HEK293T (cell line): ENCODE data around the gene EPB41L2.
"Not testable (repeated sequence)": the region's sequence is repeated elsewhere in the genome, so short reads cannot be mapped to it uniquely, and the experiment has no call there.

Experiments
- CTCF ChIA-PET: fragments of 350-600 bp; formaldehyde crosslinking; extraction: SDS; loops from one replicate; lab custom pipeline; 2021; ENCODE audit warnings: antibody characterized with exemption, inconsistent platforms; lab: Yijun Ruan, JAX
- POLR2A ChIA-PET: fragments of 350-600 bp; formaldehyde crosslinking; extraction: SDS; loops from one replicate; lab custom pipeline; 2020; ENCODE audit warnings: antibody characterized with exemption, inconsistent platforms; lab: Yijun Ruan, JAX
- DNase-seq: peaks from one replicate; pipeline ENCODE4 v3.0.0; 2012; ENCODE audit warnings: mixed read lengths; ENCODE audit errors: extremely low spot score
- ARNT ChIP-seq: fragments of 450-650 bp; IDR thresholded peaks from 2 replicates; pipeline ENCODE4 v1.6.1; 2017; ENCODE audit warnings: mild to moderate bottlenecking
- BHLHE40 ChIP-seq: fragments of 450-650 bp; IDR thresholded peaks from 2 replicates; pipeline ENCODE4 v1.6.1; 2016; ENCODE audit warnings: mild to moderate bottlenecking, moderate library complexity, borderline replicate concordance
- CTBP1 ChIP-seq: fragments of 450-650 bp; IDR thresholded peaks from 2 replicates; pipeline ENCODE4 v1.6.1; 2016; ENCODE audit warnings: borderline replicate concordance
- ELF4 ChIP-seq: fragments of 450-650 bp; IDR thresholded peaks from 2 replicates; pipeline ENCODE4 v1.6.1; 2017; ENCODE audit warnings: antibody characterized with exemption
- FOXA1 ChIP-seq: fragments of 450-650 bp; IDR thresholded peaks from 2 replicates; pipeline ENCODE4 v1.6.1; 2016; ENCODE audit warnings: mild to moderate bottlenecking
- FOXK2 ChIP-seq: fragments of 450-650 bp; IDR thresholded peaks from 2 replicates; pipeline ENCODE4 v1.6.1; 2016; ENCODE audit warnings: mild to moderate bottlenecking
- FOXM1 ChIP-seq: fragments of 450-650 bp; IDR thresholded peaks from 2 replicates; pipeline ENCODE4 v1.6.1; 2017; ENCODE audit warnings: mild to moderate bottlenecking, borderline replicate concordance
- HDGF ChIP-seq: fragments of 450-650 bp; IDR thresholded peaks from 2 replicates; pipeline ENCODE4 v1.6.1; 2017; ENCODE audit warnings: antibody characterized with exemption, borderline replicate concordance
- L3MBTL2 ChIP-seq: fragments of 450-650 bp; conservative IDR thresholded peaks from 2 replicates; pipeline ENCODE4 v1.6.1; 2016; ENCODE audit warnings: mild to moderate bottlenecking
- LEF1 ChIP-seq: fragments of 450-650 bp; IDR thresholded peaks from 2 replicates; pipeline ENCODE4 v1.6.1; 2017; ENCODE audit warnings: mild to moderate bottlenecking, borderline replicate concordance
- NFRKB ChIP-seq: fragments of 450-650 bp; IDR thresholded peaks from 2 replicates; pipeline ENCODE4 v1.6.1; 2016; ENCODE audit warnings: mild to moderate bottlenecking, moderate library complexity
- SP1 ChIP-seq: fragments of 450-650 bp; IDR thresholded peaks from 2 replicates; pipeline ENCODE4 v1.6.1; 2017
- SUZ12 ChIP-seq: fragments of 450-650 bp; IDR thresholded peaks from 2 replicates; pipeline ENCODE4 v1.6.1; 2016; ENCODE audit warnings: mild to moderate bottlenecking
- TARDBP ChIP-seq: fragments of 450-650 bp; IDR thresholded peaks from 2 replicates; pipeline ENCODE4 v1.6.1; 2016
- ZNF384 ChIP-seq: fragments of 450-650 bp; IDR thresholded peaks from 2 replicates; pipeline ENCODE4 v1.6.1; 2016
- TF ChIP-seq, protein P1 (sequence below): fragments of 450-650 bp; IDR thresholded peaks from 2 replicates; pipeline ENCODE4 v1.6.1; 2016

The EPB41L2 gene

DNA sequence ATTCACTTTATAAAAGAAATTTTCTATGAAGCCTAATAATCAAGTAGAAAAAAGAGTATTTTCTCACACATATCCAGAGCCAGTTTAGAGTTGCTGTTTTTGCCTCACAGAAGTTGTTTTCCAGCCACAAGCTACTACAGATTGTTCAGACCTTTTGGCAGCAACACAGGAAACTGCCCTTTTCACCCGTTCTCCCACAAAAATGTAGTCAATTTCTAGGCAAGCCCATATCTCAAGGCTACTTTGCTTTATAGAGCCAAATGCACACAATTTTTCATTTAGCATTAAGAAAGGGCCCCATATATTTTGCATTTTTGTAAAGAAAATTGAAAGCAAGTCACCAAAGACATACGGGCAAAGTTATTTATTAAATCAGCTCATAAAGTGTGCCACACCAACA, 49.5 kb downstream of the EPB41L2 start:
- ChIA-PET POLR2A (no interaction called here), CTCF (interaction anchor here (0.7 kb wide), 1 partner anchor 14 kb away, joined by 5 read pairs; no protein-coding TSS in a partner anchor)
- TF ChIP-seq FOXM1 (no peak), ELF4 (no peak), BHLHE40 (no peak), SUZ12 (no peak), ZNF384 (no peak), FOXK2 (no peak), L3MBTL2 (no peak), TARDBP (no peak), ARNT (no peak), FOXA1 (no peak), LEF1 (no peak), NFRKB (no peak), CTBP1 (no peak), SP1 (no peak), HDGF (no peak)
- TF ChIP-seq, protein P1, sequence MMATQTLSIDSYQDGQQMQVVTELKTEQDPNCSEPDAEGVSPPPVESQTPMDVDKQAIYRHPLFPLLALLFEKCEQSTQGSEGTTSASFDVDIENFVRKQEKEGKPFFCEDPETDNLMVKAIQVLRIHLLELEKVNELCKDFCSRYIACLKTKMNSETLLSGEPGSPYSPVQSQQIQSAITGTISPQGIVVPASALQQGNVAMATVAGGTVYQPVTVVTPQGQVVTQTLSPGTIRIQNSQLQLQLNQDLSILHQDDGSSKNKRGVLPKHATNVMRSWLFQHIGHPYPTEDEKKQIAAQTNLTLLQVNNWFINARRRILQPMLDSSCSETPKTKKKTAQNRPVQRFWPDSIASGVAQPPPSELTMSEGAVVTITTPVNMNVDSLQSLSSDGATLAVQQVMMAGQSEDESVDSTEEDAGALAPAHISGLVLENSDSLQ: no peak
- no peak for DNase-seq

- no peak for DNase-seq
- POLR2A ChIA-PET: no interaction called here
- CTCF ChIA-PET: no interaction called here
- TF ChIP-seq FOXA1 (no peak), ARNT (no peak), SUZ12 (no peak), NFRKB (no peak), FOXM1 (no peak)
These were observed 53.3 kb downstream of the EPB41L2 start for GRCh38 chr6:131009790-131010189.

- POLR2A ChIA-PET, CTCF ChIA-PET, DNase-seq: not testable (repeated sequence)
These were observed 54.1 kb downstream of the EPB41L2 start for GRCh38 chr6:131008965-131009364.

DNA sequence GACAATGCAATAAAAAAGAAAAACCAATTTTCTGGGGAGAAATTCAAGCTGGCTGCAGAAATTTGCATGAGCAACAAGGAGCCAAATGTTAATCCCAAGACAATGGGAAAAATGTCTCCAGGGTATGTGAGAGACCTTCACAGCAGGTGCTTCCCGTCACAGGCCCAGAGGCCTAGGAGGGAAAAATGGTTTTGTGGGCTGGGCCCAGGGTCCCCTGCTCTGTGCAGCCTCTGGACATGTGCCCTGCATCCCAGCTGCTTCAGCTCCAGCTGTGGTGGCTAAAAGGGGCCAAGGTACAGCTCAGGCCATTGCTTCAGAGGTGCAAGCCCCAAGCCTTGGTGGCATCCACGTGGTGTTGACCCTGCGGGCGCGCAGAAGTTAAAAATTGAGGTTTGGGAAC, 55.1 kb downstream of the EPB41L2 start:
- CTCF ChIA-PET, POLR2A ChIA-PET: not testable (repeated sequence)

GRCh38 chr6:131007286-131007685, 55.8 kb downstream of the EPB41L2 start:
- DNase-seq: no peak
- POLR2A ChIA-PET: no interaction called here
- CTCF ChIA-PET: no interaction called here
- TF ChIP-seq LEF1 (no peak), SUZ12 (no peak), TARDBP (no peak), FOXA1 (no peak)

More for the DNA sequence above, 55.1 kb downstream of the EPB41L2 start:
- DNase-seq: not testable (repeated sequence)

GRCh38 chr6:131005439-131006016, 57.5 kb downstream of the EPB41L2 start:
- ChIA-PET POLR2A (no interaction called here), CTCF (no interaction called here)
- DNase-seq: no peak
- TF ChIP-seq SP1 (no peak), ZNF384 (no peak), FOXM1 (no peak), BHLHE40 (no peak)

DNA sequence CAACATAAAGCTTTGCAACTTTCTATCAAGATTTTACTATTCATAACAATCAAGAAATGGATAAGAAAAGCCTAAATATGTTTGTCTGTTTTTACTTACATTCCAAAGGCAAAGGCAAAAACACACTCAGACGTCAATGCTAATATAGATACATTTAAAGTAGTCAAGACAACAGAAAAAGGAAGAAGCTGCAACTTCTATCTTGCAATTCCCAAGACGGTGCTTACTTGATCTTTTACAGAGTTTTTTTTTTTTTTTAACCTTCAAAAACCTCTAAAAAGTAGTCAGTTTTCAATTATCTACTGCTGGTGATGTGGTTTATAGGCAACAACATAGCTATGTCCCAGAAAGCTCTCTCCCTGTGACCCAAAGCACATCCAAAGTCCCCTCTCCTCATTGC, 58.1 kb downstream of the EPB41L2 start:
- no peak for DNase-seq
- TF ChIP-seq CTBP1 (no peak), ELF4 (no peak), SUZ12 (no peak), FOXK2 (no peak), ARNT (no peak), L3MBTL2 (no peak)
- CTCF ChIA-PET: no interaction called here
- POLR2A ChIA-PET: interaction anchor here (0.7 kb wide), 1 partner anchor 45 kb away, joined by 3 read pairs; no protein-coding TSS in a partner anchor

DNA sequence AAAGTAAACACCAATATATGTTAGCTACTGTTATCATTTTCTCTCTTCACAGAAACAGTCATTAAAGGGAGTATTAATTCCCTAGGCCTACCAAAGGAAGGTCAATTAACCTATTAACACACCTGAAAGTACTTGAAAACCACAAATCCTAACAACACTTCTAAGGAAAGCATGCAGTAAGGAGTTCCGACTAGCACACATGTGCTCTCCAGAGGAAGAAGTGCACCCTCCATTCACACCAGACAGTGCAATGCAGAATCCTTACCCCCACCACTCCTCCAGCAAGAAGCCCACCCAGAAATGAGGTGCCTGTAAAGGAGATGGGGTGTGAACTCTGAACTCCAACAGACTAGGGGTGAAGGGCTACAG, 58.7 kb downstream of the EPB41L2 start:
- ChIA-PET CTCF (no interaction called here), POLR2A (interaction anchor here (0.7 kb wide), 1 partner anchor 45 kb away, joined by 3 read pairs; no protein-coding TSS in a partner anchor)
- TF ChIP-seq CTBP1 (no peak), FOXM1 (no peak), HDGF (no peak), ARNT (no peak), FOXK2 (no peak), L3MBTL2 (no peak), ELF4 (no peak), SP1 (no peak), NFRKB (no peak), FOXA1 (no peak), BHLHE40 (no peak), LEF1 (no peak), TARDBP (no peak)
- TF ChIP-seq, protein P1: no peak
- no peak for DNase-seq
